Measurements from ENCODE around the gene ANKHD1.

GRCh38 chr5:140574165-140574564 is 172.5 kb downstream of the ANKHD1 start:
- no peak for TF ChIP-seq CTCF (IDR thresholded peaks at IDR 0.05)
- TF ChIP-seq POLR2AphosphoS5 (IDR thresholded peaks at IDR 0.05; ENCODE audit: low read depth, low read length), result no peak
- no peak for TF ChIP-seq SIN3A (IDR thresholded peaks at IDR 0.05; ENCODE audit: borderline replicate concordance, insufficient read depth, low read depth, low read length)
- no peak for TF ChIP-seq TCF7L2 (IDR thresholded peaks at IDR 0.05; ENCODE audit: low read depth, low read length)
